ENCODE measurements around the gene TAF15.

DNA sequence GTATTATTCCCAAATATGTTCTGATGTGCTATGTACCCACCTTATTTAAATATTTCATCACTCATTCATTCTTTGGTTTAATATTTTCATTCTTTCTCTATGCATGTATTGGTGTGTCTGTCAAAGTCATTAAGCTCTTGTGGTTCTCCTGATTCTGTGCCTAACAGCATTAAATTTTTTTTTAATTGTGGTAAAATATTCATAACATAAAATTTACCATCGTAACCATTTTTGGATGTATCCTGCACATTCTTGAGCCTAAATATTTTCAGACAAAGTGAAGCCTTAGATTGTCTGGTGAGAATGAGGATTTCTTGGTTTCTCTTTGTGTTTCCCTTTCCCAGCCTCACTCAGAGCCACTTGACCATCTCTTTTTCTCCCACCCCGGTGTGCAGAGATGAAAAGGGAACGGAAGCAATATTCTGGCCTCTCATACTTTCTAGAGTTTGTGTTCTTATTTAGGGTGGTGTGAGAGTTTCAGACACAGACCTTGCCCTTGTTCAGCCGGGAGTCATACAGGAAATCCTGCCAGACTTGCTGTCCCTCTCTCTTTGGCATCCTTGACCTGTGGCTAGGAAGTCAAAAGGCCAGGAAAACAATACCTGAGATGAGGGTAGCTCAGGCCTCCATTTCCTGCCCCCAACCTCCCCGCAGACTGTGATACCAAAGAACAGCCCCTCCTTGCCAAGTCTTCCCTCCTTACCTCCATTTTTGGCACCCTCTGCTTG is 66.0 kb downstream of the TAF15 start:
- no peak for TF ChIP-seq POLR2A (IDR thresholded peaks at IDR 0.05)
- TF ChIP-seq, protein P1, sequence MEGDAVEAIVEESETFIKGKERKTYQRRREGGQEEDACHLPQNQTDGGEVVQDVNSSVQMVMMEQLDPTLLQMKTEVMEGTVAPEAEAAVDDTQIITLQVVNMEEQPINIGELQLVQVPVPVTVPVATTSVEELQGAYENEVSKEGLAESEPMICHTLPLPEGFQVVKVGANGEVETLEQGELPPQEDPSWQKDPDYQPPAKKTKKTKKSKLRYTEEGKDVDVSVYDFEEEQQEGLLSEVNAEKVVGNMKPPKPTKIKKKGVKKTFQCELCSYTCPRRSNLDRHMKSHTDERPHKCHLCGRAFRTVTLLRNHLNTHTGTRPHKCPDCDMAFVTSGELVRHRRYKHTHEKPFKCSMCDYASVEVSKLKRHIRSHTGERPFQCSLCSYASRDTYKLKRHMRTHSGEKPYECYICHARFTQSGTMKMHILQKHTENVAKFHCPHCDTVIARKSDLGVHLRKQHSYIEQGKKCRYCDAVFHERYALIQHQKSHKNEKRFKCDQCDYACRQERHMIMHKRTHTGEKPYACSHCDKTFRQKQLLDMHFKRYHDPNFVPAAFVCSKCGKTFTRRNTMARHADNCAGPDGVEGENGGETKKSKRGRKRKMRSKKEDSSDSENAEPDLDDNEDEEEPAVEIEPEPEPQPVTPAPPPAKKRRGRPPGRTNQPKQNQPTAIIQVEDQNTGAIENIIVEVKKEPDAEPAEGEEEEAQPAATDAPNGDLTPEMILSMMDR (IDR thresholded peaks at IDR 0.05), result no peak

Measured in thyroid gland (tissue), 4 donors.